Stimulated activated naive CD8-positive, alpha-beta T cell treated with anti-CD3 and anti-CD28 coated beads, Interleukin-15, amount 100 ng/mL, for 72 hours (primary cell): ENCODE measurements around the gene TENT4B.
"Not testable (repeated sequence)": the region's sequence is repeated elsewhere in the genome, so short reads cannot be mapped to it uniquely, and the experiment has no call there.

Experiments used
- ATAC-seq: fragments of 150-1000 bp; cut with Tn5 transposase; 2 replicates; pipeline ENCODE4 v1.10.0; 2021; ENCODE audit warnings: mild to moderate bottlenecking, moderate library complexity
- DNase-seq, 2 donors: peaks; one replicate each; pipeline ENCODE4 v3.0.0; 2021 to 2022
- H3K27ac Mint-ChIP-seq, 2 donors: one replicate each; pipeline ENCODE4 v1.8.0; 2022; ENCODE audit warnings: mild to moderate bottlenecking in 2 of 2, mixed read lengths in 2 of 2, moderate library complexity in 2 of 2
- H3K27me3 Mint-ChIP-seq: one replicate; pipeline ENCODE4 v1.8.0; 2022; ENCODE audit warnings: mixed read lengths
- H3K4me1 Mint-ChIP-seq: one replicate; pipeline ENCODE4 v1.8.0; 2022; ENCODE audit warnings: mild to moderate bottlenecking, mixed read lengths
- H3K4me3 Mint-ChIP-seq, 2 donors: one replicate each; pipeline ENCODE4 v1.8.0; 2022; ENCODE audit warnings: mild to moderate bottlenecking in 2 of 2, mixed read lengths in 2 of 2, moderate library complexity in 1 of 2
- H3K9me3 Mint-ChIP-seq, 2 donors: one replicate each; pipeline ENCODE4 v1.8.0; 2022; ENCODE audit warnings: mixed read lengths in 2 of 2

The TENT4B gene

GRCh38 chr16:50229149-50229726, 76.1 kb downstream of the TENT4B start:
- Mint-ChIP-seq H3K27me3 (no peaks in the 10 kb centered on the region), H3K4me1 (peaks cover 8% of the 10 kb centered on the region), H3K4me3 (no peak overlapping the region), H3K27ac (no peak overlapping the region), H3K9me3 (no peaks in the 10 kb centered on the region)
- ATAC-seq (no peak), DNase-seq (no peak)

GRCh38 chr16:50234771-50235556, 81.9 kb downstream of the TENT4B start:
- no peak overlapping the region for H3K4me3 Mint-ChIP-seq
- no peaks in the 10 kb centered on the region for H3K9me3 Mint-ChIP-seq
- ATAC-seq (no peak), DNase-seq (no peak)
- no peaks in the 10 kb centered on the region for H3K27me3 Mint-ChIP-seq
- H3K4me1 Mint-ChIP-seq: no peaks in the 10 kb centered on the region
- H3K27ac Mint-ChIP-seq: no peak overlapping the region

- H3K4me1 Mint-ChIP-seq: no peaks in the 10 kb centered on the region
- no peak overlapping the region for H3K4me3 Mint-ChIP-seq
- H3K27ac Mint-ChIP-seq: no peak overlapping the region
- no peaks in the 10 kb centered on the region for H3K27me3 Mint-ChIP-seq
- no peak for DNase-seq
- H3K9me3 Mint-ChIP-seq: no peaks in the 10 kb centered on the region
- ATAC-seq: no peak
These were observed 82.5 kb downstream of the TENT4B start for GRCh38 chr16:50235581-50235980.

- Mint-ChIP-seq H3K27me3 (no peaks in the 10 kb centered on the region), H3K27ac (no peak overlapping the region), H3K9me3 (no peaks in the 10 kb centered on the region), H3K4me3 (no peak overlapping the region), H3K4me1 (no peaks in the 10 kb centered on the region)
- ATAC-seq: no peak
- no peak for DNase-seq
These were observed 85.2 kb downstream of the TENT4B start for GRCh38 chr16:50238314-50238713.

GRCh38 chr16:50238868-50239301, 85.8 kb downstream of the TENT4B start:
- no peak overlapping the region for H3K27ac Mint-ChIP-seq

GRCh38 chr16:50243024-50243423, 89.9 kb downstream of the TENT4B start:
- not testable (repeated sequence) for H3K27ac Mint-ChIP-seq, ATAC-seq, DNase-seq, H3K9me3 Mint-ChIP-seq, H3K4me3 Mint-ChIP-seq, H3K27me3 Mint-ChIP-seq
- peaks cover 26% of the 10 kb centered on the region for H3K4me1 Mint-ChIP-seq

More at GRCh38 chr16:50238868-50239301, 85.8 kb downstream of the TENT4B start:
- Mint-ChIP-seq H3K4me3 (no peak overlapping the region), H3K4me1 (no peaks in the 10 kb centered on the region), H3K9me3 (no peaks in the 10 kb centered on the region), H3K27me3 (no peaks in the 10 kb centered on the region)
- DNase-seq (no peak), ATAC-seq (no peak)

- DNase-seq (no peak), ATAC-seq (no peak)
- H3K4me3 Mint-ChIP-seq: no peak overlapping the region
- no peaks in the 10 kb centered on the region for H3K9me3 Mint-ChIP-seq
- peaks cover 7% of the 10 kb centered on the region for H3K27me3 Mint-ChIP-seq
- H3K4me1 Mint-ChIP-seq: peaks cover 28% of the 10 kb centered on the region
- no peak overlapping the region for H3K27ac Mint-ChIP-seq
These were observed 91.0 kb downstream of the TENT4B start for GRCh38 chr16:50244140-50244503.

- no peak for DNase-seq
- H3K4me3 Mint-ChIP-seq: peak overlapping the region; percentile 84 to 92
- no peaks in the 10 kb centered on the region for H3K9me3 Mint-ChIP-seq
- H3K27me3 Mint-ChIP-seq: peaks cover 7% of the 10 kb centered on the region
- H3K4me1 Mint-ChIP-seq: peaks cover 28% of the 10 kb centered on the region
- peak; percentile 2 for ATAC-seq
- H3K27ac Mint-ChIP-seq: peak overlapping the region; percentile 97 to 99
These were observed 91.7 kb downstream of the TENT4B start for GRCh38 chr16:50244504-50245416.

- no peaks in the 10 kb centered on the region for H3K9me3 Mint-ChIP-seq
- peak overlapping the region; percentile 84 to 92 for H3K4me3 Mint-ChIP-seq
- H3K27me3 Mint-ChIP-seq: peaks cover 7% of the 10 kb centered on the region
- peaks cover 28% of the 10 kb centered on the region for H3K4me1 Mint-ChIP-seq
- ATAC-seq (peak; percentile 87), DNase-seq (peak; percentile 68 to 85)
- H3K27ac Mint-ChIP-seq: peak overlapping the region; percentile 97 to 99
These were observed 92.6 kb downstream of the TENT4B start for GRCh38 chr16:50245417-50246298.

GRCh38 chr16:50246299-50247122, 93.4 kb downstream of the TENT4B start:
- H3K4me1 Mint-ChIP-seq: peaks cover 33% of the 10 kb centered on the region
- H3K27ac Mint-ChIP-seq: peak overlapping the region; percentile 72 to 95
- peak overlapping the region; percentile 82 to 86 for H3K4me3 Mint-ChIP-seq
- peaks cover 7% of the 10 kb centered on the region for H3K27me3 Mint-ChIP-seq
- DNase-seq (peak in 1 of 2 donors; percentile 34), ATAC-seq (peak; percentile 39)
- no peaks in the 10 kb centered on the region for H3K9me3 Mint-ChIP-seq

- Mint-ChIP-seq H3K4me1 (peaks cover 41% of the 10 kb centered on the region), H3K9me3 (no peaks in the 10 kb centered on the region), H3K27me3 (peaks cover 7% of the 10 kb centered on the region), H3K27ac (peak overlapping the region; percentile 44 to 95), H3K4me3 (peak overlapping the region; percentile 82 to 86)
- no peak for ATAC-seq
- DNase-seq: no peak
These were observed 94.2 kb downstream of the TENT4B start for GRCh38 chr16:50247123-50247905.

- DNase-seq (no peak), ATAC-seq (no peak)
- no peaks in the 10 kb centered on the region for H3K9me3 Mint-ChIP-seq
- H3K4me3 Mint-ChIP-seq: peak overlapping the region in 1 of 2 donors; percentile 62
- peaks cover 42% of the 10 kb centered on the region for H3K4me1 Mint-ChIP-seq
- H3K27me3 Mint-ChIP-seq: peaks cover 7% of the 10 kb centered on the region
- H3K27ac Mint-ChIP-seq: peak overlapping the region in 1 of 2 donors; percentile 83
These were observed 95.0 kb downstream of the TENT4B start for GRCh38 chr16:50247906-50248608.

- no peak overlapping the region for H3K27ac Mint-ChIP-seq
- H3K4me1 Mint-ChIP-seq: peaks cover 42% of the 10 kb centered on the region
These were observed 95.7 kb downstream of the TENT4B start for GRCh38 chr16:50248845-50249244.

More at GRCh38 chr16:50248845-50249244, 95.7 kb downstream of the TENT4B start:
- DNase-seq (no peak), ATAC-seq (no peak)
- no peak overlapping the region for H3K4me3 Mint-ChIP-seq
- H3K27me3 Mint-ChIP-seq: peaks cover 7% of the 10 kb centered on the region
- no peaks in the 10 kb centered on the region for H3K9me3 Mint-ChIP-seq
